Right atrium auricular region (tissue), 2 donors: Measurements from ENCODE around the gene SLC2A9. TPM values are rescaled to one million over a fixed set of nuclear protein-coding genes. Genes with fewer than 3 reads are reported as not detected.

Experiments
- DNase-seq: peaks from one replicate; pipeline ENCODE4 v3.0.0-alpha.2; 2019; ENCODE audit warnings: low spot score
- H3K27ac ChIP-seq, 2 donors: fragments of 200-600 bp; sonication (generic); 1 replicate in 1 of 2; 2 replicates in 1 of 2; pipeline ENCODE4 v1.5.1; 2016 to 2019
- H3K27me3 ChIP-seq, 2 donors: fragments of 200-600 bp; sonication (generic); one replicate each; pipeline versions ENCODE4 v1.5.1 to v1.6.0; 2017 to 2019
- H3K36me3 ChIP-seq: fragments of 200-600 bp; sonication (generic); one replicate; pipeline ENCODE4 v1.5.1; 2016
- H3K4me1 ChIP-seq, 2 donors: fragments of 200-600 bp; sonication (generic); one replicate each; pipeline versions ENCODE4 v1.5.1 to v1.6.0; 2017 to 2019
- H3K4me3 ChIP-seq, 2 donors: fragments of 200-600 bp; sonication (generic); 1 replicate in 1 of 2; 2 replicates in 1 of 2; pipeline ENCODE4 v1.5.1; 2017 to 2019; ENCODE audit warnings: mild to moderate bottlenecking in 1 of 2, moderate library complexity in 1 of 2
- H3K9me3 ChIP-seq, 2 donors: fragments of 200-600 bp; sonication (generic); one replicate each; pipeline ENCODE4 v1.5.1; 2019
- total RNA-seq, 2 donors: library from RNA; depleted of rRNA; stranded (reverse); fragments of >200 nt; gene quantifications; one replicate each; pipeline ENCODE4 v1.1.0, GENCODE V29; 2016
- TF ChIP-seq, protein P1 (sequence below), 2 donors: fragments of 200-600 bp; sonication (generic); IDR thresholded peaks; one replicate each; pipeline ENCODE4 v1.5.1; 2019; ENCODE audit warnings: antibody characterized with exemption in 2 of 2

The SLC2A9 gene
- total RNA-seq, 2 donors from 2014 or later, result 3.5 to 5.8 TPM

DNA sequence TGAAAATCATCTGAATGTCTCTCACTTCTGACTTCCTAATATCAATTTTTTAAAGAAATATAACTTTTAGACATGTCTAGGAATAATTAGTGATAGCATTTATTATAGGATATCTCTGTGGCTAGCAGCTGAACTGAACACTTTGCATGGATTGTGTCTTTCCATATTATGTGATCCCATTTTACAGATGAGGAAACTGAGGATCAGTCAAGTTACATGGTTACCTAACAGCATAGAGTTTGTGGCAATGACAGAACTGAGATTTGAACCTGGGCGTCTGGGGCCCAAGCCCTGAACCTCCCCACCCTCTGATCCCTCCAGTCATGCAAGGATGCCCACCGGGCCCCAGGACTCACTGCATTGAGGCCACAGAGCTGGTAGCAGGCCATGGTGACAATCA, 101.3 kb downstream of the SLC2A9 start:
- Histone ChIP-seq H3K4me3 (no peak overlapping the region), H3K4me1 (peaks cover 0 to 6% of the 10 kb centered on the region in 2 donors), H3K27me3 (no peaks in the 10 kb centered on the region), H3K36me3 (no peaks in the 10 kb centered on the region), H3K27ac (no peak overlapping the region), H3K9me3 (no peaks in the 10 kb centered on the region)
- TF ChIP-seq, protein P1, sequence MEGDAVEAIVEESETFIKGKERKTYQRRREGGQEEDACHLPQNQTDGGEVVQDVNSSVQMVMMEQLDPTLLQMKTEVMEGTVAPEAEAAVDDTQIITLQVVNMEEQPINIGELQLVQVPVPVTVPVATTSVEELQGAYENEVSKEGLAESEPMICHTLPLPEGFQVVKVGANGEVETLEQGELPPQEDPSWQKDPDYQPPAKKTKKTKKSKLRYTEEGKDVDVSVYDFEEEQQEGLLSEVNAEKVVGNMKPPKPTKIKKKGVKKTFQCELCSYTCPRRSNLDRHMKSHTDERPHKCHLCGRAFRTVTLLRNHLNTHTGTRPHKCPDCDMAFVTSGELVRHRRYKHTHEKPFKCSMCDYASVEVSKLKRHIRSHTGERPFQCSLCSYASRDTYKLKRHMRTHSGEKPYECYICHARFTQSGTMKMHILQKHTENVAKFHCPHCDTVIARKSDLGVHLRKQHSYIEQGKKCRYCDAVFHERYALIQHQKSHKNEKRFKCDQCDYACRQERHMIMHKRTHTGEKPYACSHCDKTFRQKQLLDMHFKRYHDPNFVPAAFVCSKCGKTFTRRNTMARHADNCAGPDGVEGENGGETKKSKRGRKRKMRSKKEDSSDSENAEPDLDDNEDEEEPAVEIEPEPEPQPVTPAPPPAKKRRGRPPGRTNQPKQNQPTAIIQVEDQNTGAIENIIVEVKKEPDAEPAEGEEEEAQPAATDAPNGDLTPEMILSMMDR (IDR thresholded peaks at IDR 0.05), result no peak
- DNase-seq, result no peak

DNA sequence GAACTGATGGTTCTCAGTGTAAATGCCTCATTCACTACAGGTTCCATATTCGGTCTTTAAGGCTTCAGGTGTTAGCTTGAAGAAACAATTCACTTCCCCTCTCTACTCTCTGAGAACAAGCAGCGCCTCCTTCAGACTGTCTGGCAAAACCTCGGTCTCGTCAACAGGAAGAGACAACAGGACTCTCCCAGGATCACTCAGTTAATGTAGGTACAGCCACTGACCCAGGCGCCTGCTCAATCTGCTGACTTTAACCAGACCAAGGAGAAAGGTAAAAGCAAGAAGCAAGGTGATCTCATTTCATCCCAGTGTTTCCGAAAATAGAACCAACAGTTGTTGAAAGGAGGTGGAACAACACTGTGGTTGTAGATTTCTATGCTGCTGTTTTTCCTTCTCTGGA, 102.2 kb downstream of the SLC2A9 start:
- Histone ChIP-seq H3K27me3 (no peaks in the 10 kb centered on the region), H3K27ac (no peak overlapping the region), H3K4me1 (no peaks in the 10 kb centered on the region), H3K9me3 (no peaks in the 10 kb centered on the region), H3K36me3 (no peaks in the 10 kb centered on the region), H3K4me3 (no peak overlapping the region)
- DNase-seq, result no peak
- TF ChIP-seq, protein P1 (IDR thresholded peaks at IDR 0.05), result no peak

DNA sequence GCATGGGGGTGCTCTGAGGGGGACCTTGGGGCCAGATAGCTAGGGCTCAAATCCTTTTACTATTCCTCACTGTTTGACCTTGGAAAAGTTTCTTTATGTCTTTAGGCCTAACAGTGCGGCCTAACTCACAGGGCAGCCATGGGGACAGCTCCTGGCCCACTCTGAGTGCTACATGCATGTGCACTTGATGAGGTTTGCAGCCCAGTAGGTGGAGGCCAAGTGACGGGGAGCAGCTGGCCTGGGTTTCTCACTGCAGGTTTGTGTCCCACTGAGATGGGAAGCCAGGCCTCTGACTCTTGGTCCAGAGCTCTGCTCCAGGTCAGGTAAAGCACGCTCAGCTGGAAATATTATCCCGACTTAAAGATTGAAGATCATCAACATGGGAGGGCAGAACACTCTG, 102.8 kb downstream of the SLC2A9 start:
- no peaks in the 10 kb centered on the region for H3K27me3 ChIP-seq
- no peak overlapping the region for H3K4me3 ChIP-seq
- no peaks in the 10 kb centered on the region for H3K36me3 ChIP-seq
- H3K4me1 ChIP-seq, result no peaks in the 10 kb centered on the region
- no peak for DNase-seq
- no peak overlapping the region for H3K27ac ChIP-seq
- TF ChIP-seq, protein P1 (IDR thresholded peaks at IDR 0.05), result no peak
- H3K9me3 ChIP-seq, result no peaks in the 10 kb centered on the region

DNA sequence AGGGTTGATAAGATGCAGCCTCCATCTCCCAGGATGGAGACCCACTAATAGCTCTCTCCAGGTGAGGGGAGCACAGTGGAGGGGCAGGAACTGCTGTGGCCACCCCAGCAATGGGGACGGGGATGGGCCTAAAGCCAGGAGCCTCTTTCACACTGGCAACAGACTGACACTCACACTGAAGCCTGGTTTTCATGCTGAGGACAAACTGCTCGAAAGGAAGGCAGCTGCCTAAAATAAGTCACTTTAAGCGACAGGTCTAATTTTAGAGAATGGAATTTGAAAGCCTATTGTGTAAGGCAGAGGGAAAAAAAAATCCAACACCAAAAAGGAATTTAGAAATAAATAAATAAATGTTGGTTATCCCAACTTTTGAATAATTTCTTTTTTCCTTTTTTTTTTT, 104.4 kb downstream of the SLC2A9 start:
- Histone ChIP-seq H3K27me3 (no peaks in the 10 kb centered on the region), H3K27ac (no peak overlapping the region), H3K4me1 (no peaks in the 10 kb centered on the region), H3K4me3 (no peak overlapping the region), H3K9me3 (no peaks in the 10 kb centered on the region), H3K36me3 (no peaks in the 10 kb centered on the region)
- no peak for DNase-seq
- TF ChIP-seq, protein P1 (IDR thresholded peaks at IDR 0.05), result no peak

DNA sequence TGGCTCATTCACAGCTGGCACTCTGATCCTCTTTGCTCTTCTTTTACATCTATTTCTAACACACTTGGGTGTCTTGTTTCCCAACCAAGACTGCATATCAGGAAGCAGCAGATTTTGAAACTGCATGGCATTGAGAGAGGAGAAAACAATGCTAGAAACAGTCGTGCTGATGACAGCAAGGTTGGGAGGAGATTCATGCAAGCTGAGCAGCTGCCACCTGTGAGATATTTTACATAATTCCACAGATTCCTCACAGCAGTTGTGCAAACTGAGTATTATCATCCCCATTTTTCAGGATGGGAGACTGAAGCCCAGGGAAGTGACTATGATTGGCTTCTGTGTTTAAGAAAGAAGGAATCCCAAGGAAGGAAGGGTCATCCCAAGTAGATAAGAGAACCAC, 105.0 kb downstream of the SLC2A9 start:
- no peaks in the 10 kb centered on the region for H3K27me3 ChIP-seq
- no peaks in the 10 kb centered on the region for H3K4me1 ChIP-seq
- H3K9me3 ChIP-seq, result no peaks in the 10 kb centered on the region
- TF ChIP-seq, protein P1 (IDR thresholded peaks at IDR 0.05), result no peak
- DNase-seq, result no peak
- H3K36me3 ChIP-seq, result no peaks in the 10 kb centered on the region
- no peak overlapping the region for H3K27ac ChIP-seq
- no peak overlapping the region for H3K4me3 ChIP-seq

DNA sequence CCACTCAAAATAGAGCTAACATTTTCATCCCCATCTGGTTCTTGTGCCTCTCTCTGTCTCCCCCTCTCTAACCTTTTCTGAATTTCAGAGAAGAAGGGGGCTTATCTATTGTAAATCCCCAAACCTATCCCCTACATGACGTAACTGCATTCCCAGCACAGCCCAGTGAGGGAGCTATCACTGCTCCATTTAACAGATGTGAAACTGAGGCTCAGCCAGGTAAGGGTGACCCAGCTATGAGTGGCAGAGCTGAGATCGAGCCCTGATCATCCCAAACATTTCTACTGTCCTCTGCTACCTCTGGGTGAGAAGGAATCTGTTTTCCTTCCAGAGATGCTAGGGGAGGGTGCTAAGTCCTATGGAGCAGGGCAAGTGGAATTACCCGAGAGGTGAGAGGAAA, 107.5 kb downstream of the SLC2A9 start:
- no peaks in the 10 kb centered on the region for H3K9me3 ChIP-seq
- H3K4me1 ChIP-seq, result no peaks in the 10 kb centered on the region
- H3K27me3 ChIP-seq, result no peaks in the 10 kb centered on the region
- DNase-seq, result no peak
- TF ChIP-seq, protein P1 (IDR thresholded peaks at IDR 0.05), result no peak
- H3K4me3 ChIP-seq, result no peak overlapping the region
- no peaks in the 10 kb centered on the region for H3K36me3 ChIP-seq
- H3K27ac ChIP-seq, result no peak overlapping the region
